ENCODE results near the gene ANTXRL.
"Not testable (repeated sequence)": the region's sequence is repeated elsewhere in the genome, so short reads cannot be mapped to it uniquely, and the experiment has no call there.

GRCh38 chr10:46302765-46303352, 16.1 kb downstream of the ANTXRL start:
- TF ChIP-seq POLR2A (IDR thresholded peaks at IDR 0.05; ENCODE audit: low read length); GATA1 (IDR thresholded peaks at IDR 0.05; ENCODE audit: low read depth, low read length): not testable (repeated sequence)
